Skin of body (tissue), 3 donors: ENCODE data around the gene CLEC17A. TPM values are rescaled to one million over a fixed set of nuclear protein-coding genes. Genes with fewer than 3 reads are reported as not detected.

Experiments
- DNase-seq: peaks from one replicate; lab custom pipeline; 2025; lab: John Stamatoyannopoulos, UW
- small RNA-seq: library from RNA; depleted of rRNA; stranded (forward); fragments of <200 nt; gene quantifications from one replicate; pipeline ENCODE3, GENCODE V24; 2014; ENCODE audit warnings: low replicate concordance
- total RNA-seq: library from RNA; depleted of rRNA; stranded (reverse); fragments of >200 nt; gene quantifications from one replicate; pipeline ENCODE4 v1.2.3, GENCODE V29; 2014

CLEC17A gene
- total RNA-seq, 1 donor from 2014 or later: 0.10 TPM

GRCh38 chr19:14649020-14649419 lies 66.1 kb downstream of the CLEC17A start:
- DNase-seq: no peak

- DNase-seq: no peak
These were observed 67.3 kb downstream of the CLEC17A start for GRCh38 chr19:14650161-14650560.

- no peak for DNase-seq
These were observed 72.1 kb downstream of the CLEC17A start for GRCh38 chr19:14654786-14655560.

GRCh38 chr19:14655726-14656125 lies 72.8 kb downstream of the CLEC17A start:
- DNase-seq: no peak

GRCh38 chr19:14659874-14660489 lies 77.1 kb downstream of the CLEC17A start:
- DNase-seq: no peak

GRCh38 chr19:14661372-14661924 lies 78.6 kb downstream of the CLEC17A start:
- no peak for DNase-seq

Small RNAs within 50 kb of the gene (small RNA-seq; reads per million reads assigned to genes)
- gene AC022149.2 (not detected), gene RN7SL842P (not detected)

Other genes with a start within 250 kb of the CLEC17A start
- gene ADGRE5, start 201.6 kb upstream of the CLEC17A start, total RNA-seq: 17.8 TPM
- gene DDX39A, start 163.7 kb upstream of the CLEC17A start, total RNA-seq: 42.0 TPM
- 32.3 TPM for gene PKN1, start 149.8 kb upstream of the CLEC17A start, total RNA-seq
- not detected for gene PTGER1, start 107.7 kb upstream of the CLEC17A start, total RNA-seq
- gene GIPC1, start 87.0 kb upstream of the CLEC17A start, total RNA-seq: 57.7 TPM
- 64.9 TPM for gene DNAJB1, start 64.7 kb upstream of the CLEC17A start, total RNA-seq
- gene TECR, start 53.5 kb upstream of the CLEC17A start, total RNA-seq: 38.9 TPM
- 152 TPM for gene NDUFB7, start 11.0 kb upstream of the CLEC17A start, total RNA-seq
- gene ADGRE3, start 91.8 kb downstream of the CLEC17A start, total RNA-seq: 1.2 TPM
- 17.0 TPM for gene ZNF333, start 107.0 kb downstream of the CLEC17A start, total RNA-seq
- 1.8 TPM for gene ADGRE2, start 195.5 kb downstream of the CLEC17A start, total RNA-seq